ENCODE results near the gene LMF1. TPM values are rescaled to one million over a fixed set of nuclear protein-coding genes. Genes with fewer than 3 reads are reported as not detected.

LMF1 gene
- total RNA-seq, 1 experiment from 2014 or later, result 12.8 TPM

DNA sequence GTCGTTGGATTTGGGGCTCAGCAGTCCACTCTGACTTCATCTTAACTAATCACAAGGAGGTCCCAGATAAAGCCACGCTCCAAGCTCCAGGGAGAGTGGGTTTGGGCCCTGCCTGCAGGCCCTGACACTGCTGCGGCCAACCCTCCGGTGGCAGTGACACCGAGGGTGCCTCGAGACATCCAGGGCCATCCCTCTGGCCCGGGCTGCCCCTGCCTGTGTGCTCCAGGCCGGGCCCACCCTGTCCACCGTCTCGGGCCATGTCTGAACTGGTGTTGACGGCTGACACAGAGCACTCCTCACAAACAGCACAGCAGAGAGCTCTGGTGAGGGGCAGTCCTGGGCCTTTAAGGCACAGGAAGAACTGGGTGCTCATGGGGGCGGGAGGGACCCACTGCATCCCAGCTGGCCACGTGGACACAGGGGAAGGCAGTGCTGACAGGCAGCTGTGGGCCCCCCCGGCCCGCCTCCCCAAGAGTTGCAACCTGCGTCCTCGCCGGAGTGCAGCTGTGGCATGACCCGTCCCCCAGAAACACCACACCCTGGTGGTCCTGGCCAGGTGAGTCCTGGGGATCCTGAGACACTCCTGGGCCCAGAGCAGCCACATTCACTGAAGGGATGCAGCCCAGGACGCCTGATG lies 80.0 kb downstream of the LMF1 start:
- POLR2A ChIA-PET, result no interaction called here
- RAD21 ChIA-PET (ENCODE audit: low non-redundant PET in 1 of 2, low total read pairs in 2 of 2, uncharacterized antibody in 2 of 2, unreplicated experiment in 2 of 2), result no interaction called here
- Histone ChIP-seq H3K27me3 (ENCODE audit: insufficient read depth, low read length) (no peaks in the 10 kb centered on the region), H3K4me3 (replicated peaks in 1 of 2; ENCODE audit: low read depth in 1 of 2, low read length in 2 of 2) (no peak overlapping the region), H3K9ac (ENCODE audit: low read length) (no peak overlapping the region), H3K9me3 (ENCODE audit: control insufficient read depth in 1 of 2, insufficient read depth in 1 of 2, low read depth in 1 of 2, low read length in 2 of 2) (no peaks in the 10 kb centered on the region), H3K27ac (ENCODE audit: low read depth, low read length) (no peak overlapping the region), H3K4me1 (ENCODE audit: control insufficient read depth in 1 of 2, insufficient read depth in 2 of 2, low read length in 2 of 2) (peaks cover 0 to 3% of the 10 kb centered on the region in 2 experiments; a peak in 1 of 4 replicates), H3K79me2 (ENCODE audit: insufficient read depth, low read length) (no peaks in the 10 kb centered on the region), H2AFZ (ENCODE audit: low read depth, low read length, poor library complexity, severe bottlenecking) (no peak overlapping the region), H3K36me3 (ENCODE audit: control insufficient read depth in 1 of 2, insufficient read depth in 2 of 2, low read length in 2 of 2) (no peaks in the 10 kb centered on the region), H3K9me2 (ENCODE audit: insufficient read depth) (no peaks in the 10 kb centered on the region), H3K4me2 (ENCODE audit: low read length) (no peak overlapping the region), H4K20me1 (ENCODE audit: insufficient read depth) (no peaks in the 10 kb centered on the region)
- TF ChIP-seq, protein P1, sequence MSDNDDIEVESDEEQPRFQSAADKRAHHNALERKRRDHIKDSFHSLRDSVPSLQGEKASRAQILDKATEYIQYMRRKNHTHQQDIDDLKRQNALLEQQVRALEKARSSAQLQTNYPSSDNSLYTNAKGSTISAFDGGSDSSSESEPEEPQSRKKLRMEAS (IDR thresholded peaks at IDR 0.05), result no peak
- TF ChIP-seq JUND (IDR thresholded peaks at IDR 0.05) (no peak), CBX3 (IDR thresholded peaks at IDR 0.05; ENCODE audit: low read depth) (no peak)
- no peak for DNase-seq (ENCODE audit: low read depth, low spot score)
- no TSS peak for BruUV-seq (replicated peaks)
- no peak for ATAC-seq
- intact Hi-C loops (cut with micrococcal nuclease), result loop anchor here (10.0 kb wide), 1 partner anchor 164 kb away; no protein-coding TSS in a partner anchor
- CTCF ChIA-PET, result no interaction called here

DNA sequence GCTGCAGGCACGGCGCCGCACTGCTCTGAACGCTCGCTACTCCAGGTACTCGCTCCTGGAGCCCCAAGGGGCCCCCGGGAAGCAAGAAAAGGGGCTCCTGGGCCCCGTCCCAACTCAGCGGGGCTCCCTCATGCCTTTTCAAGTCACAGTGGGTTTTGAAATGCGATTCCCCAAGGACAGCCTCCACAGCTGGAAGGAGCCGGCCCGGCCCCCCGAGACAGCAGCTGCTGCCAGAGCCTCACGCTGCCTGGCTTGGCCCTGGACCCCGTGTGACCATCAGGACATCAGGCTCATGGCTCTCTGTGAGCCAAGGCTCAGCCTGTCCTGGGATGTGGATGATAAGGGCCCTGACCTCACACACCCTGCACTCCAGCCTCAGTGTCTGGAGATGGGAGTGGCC lies 80.6 kb downstream of the LMF1 start:
- Histone ChIP-seq H2AFZ (ENCODE audit: low read depth, low read length, poor library complexity, severe bottlenecking) (no peak overlapping the region), H3K9me2 (ENCODE audit: insufficient read depth) (no peaks in the 10 kb centered on the region), H3K4me1 (ENCODE audit: control insufficient read depth in 1 of 2, insufficient read depth in 2 of 2, low read length in 2 of 2) (peaks cover 0 to 3% of the 10 kb centered on the region in 2 experiments; a peak in 1 of 4 replicates), H3K4me3 (replicated peaks in 1 of 2; ENCODE audit: low read depth in 1 of 2, low read length in 2 of 2) (no peak overlapping the region), H4K20me1 (ENCODE audit: insufficient read depth) (no peaks in the 10 kb centered on the region), H3K9ac (ENCODE audit: low read length) (no peak overlapping the region), H3K4me2 (ENCODE audit: low read length) (no peak overlapping the region), H3K9me3 (ENCODE audit: control insufficient read depth in 1 of 2, insufficient read depth in 1 of 2, low read depth in 1 of 2, low read length in 2 of 2) (no peaks in the 10 kb centered on the region), H3K27ac (ENCODE audit: low read depth, low read length) (no peak overlapping the region), H3K36me3 (ENCODE audit: control insufficient read depth in 1 of 2, insufficient read depth in 2 of 2, low read length in 2 of 2) (no peaks in the 10 kb centered on the region), H3K79me2 (ENCODE audit: insufficient read depth, low read length) (no peaks in the 10 kb centered on the region), H3K27me3 (ENCODE audit: insufficient read depth, low read length) (no peaks in the 10 kb centered on the region)
- ChIA-PET RAD21 (ENCODE audit: low non-redundant PET in 1 of 2, low total read pairs in 2 of 2, uncharacterized antibody in 2 of 2, unreplicated experiment in 2 of 2) (no interaction called here), POLR2A (no interaction called here), CTCF (no interaction called here)
- ATAC-seq, result no peak
- DNase-seq (ENCODE audit: low read depth, low spot score), result no peak
- no TSS peak for BruUV-seq (replicated peaks)
- intact Hi-C loops (cut with micrococcal nuclease), result loop anchor here (10.0 kb wide), 1 partner anchor 165 kb away; no protein-coding TSS in a partner anchor
- no peak for TF ChIP-seq EGR1 (IDR thresholded peaks at IDR 0.05; ENCODE audit: low read depth)
- TF ChIP-seq ZNF274 (IDR thresholded peaks at IDR 0.05; ENCODE audit: low read depth, low read length), result no peak
- TF ChIP-seq, protein P2, sequence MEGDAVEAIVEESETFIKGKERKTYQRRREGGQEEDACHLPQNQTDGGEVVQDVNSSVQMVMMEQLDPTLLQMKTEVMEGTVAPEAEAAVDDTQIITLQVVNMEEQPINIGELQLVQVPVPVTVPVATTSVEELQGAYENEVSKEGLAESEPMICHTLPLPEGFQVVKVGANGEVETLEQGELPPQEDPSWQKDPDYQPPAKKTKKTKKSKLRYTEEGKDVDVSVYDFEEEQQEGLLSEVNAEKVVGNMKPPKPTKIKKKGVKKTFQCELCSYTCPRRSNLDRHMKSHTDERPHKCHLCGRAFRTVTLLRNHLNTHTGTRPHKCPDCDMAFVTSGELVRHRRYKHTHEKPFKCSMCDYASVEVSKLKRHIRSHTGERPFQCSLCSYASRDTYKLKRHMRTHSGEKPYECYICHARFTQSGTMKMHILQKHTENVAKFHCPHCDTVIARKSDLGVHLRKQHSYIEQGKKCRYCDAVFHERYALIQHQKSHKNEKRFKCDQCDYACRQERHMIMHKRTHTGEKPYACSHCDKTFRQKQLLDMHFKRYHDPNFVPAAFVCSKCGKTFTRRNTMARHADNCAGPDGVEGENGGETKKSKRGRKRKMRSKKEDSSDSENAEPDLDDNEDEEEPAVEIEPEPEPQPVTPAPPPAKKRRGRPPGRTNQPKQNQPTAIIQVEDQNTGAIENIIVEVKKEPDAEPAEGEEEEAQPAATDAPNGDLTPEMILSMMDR (IDR thresholded peaks at IDR 0.05 in 2 of 3, conservative IDR thresholded peaks at IDR 0.05 in 1 of 3; ENCODE audit: borderline replicate concordance in 1 of 3, insufficient read depth in 1 of 3, low read depth in 2 of 3, low read length in 2 of 3), result no peak
- TF ChIP-seq ZFX (IDR thresholded peaks at IDR 0.05), result no peak
- TF ChIP-seq JUND (IDR thresholded peaks at IDR 0.05), result no peak
- no peak for TF ChIP-seq SIN3A (IDR thresholded peaks at IDR 0.05; ENCODE audit: low read depth)
- no peak for TF ChIP-seq TCF7L2 (IDR thresholded peaks at IDR 0.05; ENCODE audit: borderline replicate concordance, extremely low read depth, insufficient read depth, insufficient read length)
- no peak for TF ChIP-seq EZH2phosphoT487 (IDR thresholded peaks at IDR 0.05; ENCODE audit: borderline replicate concordance)
- TF ChIP-seq, protein P1 (IDR thresholded peaks at IDR 0.05), result no peak
- TF ChIP-seq YY1 (IDR thresholded peaks at IDR 0.05; ENCODE audit: extremely low read depth, insufficient replicate concordance, low read depth, low read length), result no peak
- TF ChIP-seq ELF1 (IDR thresholded peaks at IDR 0.05; ENCODE audit: borderline replicate concordance, low read depth), result no peak
- no peak for TF ChIP-seq SP1 (IDR thresholded peaks at IDR 0.05; ENCODE audit: low read depth)
- no peak for TF ChIP-seq POLR2AphosphoS5 (IDR thresholded peaks at IDR 0.05; ENCODE audit: low read depth, low read length)

All from HCT116 (cell line).